ENCODE data around the gene SLC33A1.
A peak's percentile ranks its signal among the peaks of the same experiment; 100 is the strongest.
"Not testable (repeated sequence)": the region's sequence is repeated elsewhere in the genome, so short reads cannot be mapped to it uniquely, and the experiment has no call there.

The SLC33A1 gene

GRCh38 chr3:155861476-155862183 is 7.4 kb upstream of the SLC33A1 start:
- no peak for DNase-seq

DNA sequence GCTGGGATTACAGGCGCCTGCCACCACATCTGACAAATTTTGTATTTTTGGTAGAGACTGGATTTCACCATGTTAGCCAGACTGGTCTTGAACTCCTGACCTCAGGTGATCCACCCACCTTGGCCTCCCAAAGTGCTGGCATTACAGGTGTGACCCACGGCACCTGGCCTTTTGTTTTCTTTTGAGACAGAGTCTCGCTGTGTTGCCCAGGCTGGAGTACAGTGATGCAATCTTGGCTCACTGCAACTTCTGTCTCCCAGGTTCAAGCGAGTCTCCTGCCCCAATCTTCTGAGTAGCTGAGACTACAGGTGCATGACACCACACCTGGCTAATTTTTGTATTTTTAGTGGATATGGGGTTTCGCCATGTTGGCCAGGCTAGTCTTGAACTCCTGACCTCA is 6.2 kb upstream of the SLC33A1 start:
- DNase-seq: not testable (repeated sequence)

DNA sequence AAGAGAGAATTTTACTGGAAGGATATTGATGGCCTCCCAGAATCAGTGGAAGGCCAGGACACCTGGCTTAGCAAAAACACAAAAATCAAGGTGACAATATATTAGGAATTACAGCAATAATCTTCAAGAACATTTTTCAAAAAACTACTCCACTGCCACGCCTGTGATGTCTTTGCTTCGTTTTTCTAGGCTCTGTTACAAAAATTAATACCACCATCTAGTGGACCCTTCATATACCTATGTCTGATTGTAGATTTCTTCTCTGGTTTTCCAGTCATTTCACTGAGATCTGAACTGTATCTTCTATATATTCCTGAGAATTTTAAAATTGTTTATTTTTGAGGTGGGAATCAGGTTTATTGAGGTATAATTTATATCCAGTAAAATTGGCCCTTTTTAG is 5.6 kb upstream of the SLC33A1 start:
- DNase-seq: no peak

- peak in 3 of 14 donors; percentile 29 to 65 (median 51) for DNase-seq
Observed at GRCh38 chr3:155853214-155854140, 750 bp downstream of the SLC33A1 start.

DNA sequence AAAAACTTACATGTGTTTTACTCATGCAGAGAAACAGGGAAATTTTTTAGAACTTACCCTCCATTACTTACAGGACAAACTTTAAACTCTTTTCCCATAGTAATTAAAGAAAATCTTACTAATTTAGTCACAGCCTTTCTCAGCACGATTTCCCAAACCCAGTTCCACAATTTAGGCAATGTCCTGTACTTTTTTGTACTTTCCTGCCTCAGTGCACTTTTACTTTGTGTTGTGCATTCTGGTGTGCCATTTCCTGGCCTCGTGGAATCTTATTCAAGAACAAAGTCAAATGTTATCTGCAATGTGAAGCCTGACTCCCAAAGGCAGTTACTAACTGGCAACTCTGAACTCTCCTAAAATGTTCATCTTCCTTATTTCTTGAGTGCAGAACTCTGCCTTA is 1.9 kb downstream of the SLC33A1 start:
- no peak for DNase-seq

DNA sequence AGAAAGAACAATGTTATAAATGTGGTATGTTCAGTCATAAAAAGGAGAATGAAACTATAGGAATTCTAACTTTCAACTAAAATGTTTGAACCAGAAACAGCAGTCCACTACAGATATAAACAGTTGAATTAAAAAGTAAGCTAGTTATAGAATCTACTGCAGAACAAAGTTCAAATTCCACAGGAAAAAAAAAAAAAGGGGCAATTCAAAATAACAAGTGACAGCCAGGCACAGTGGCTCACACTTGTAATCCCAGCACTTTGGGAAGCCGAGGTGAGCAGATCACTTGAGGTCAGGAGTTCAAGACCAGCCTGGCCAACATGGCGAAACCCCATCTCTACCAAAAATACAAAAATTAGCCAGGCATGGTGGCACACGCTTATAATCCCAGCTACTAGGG is 4.8 kb downstream of the SLC33A1 start:
- DNase-seq: not testable (repeated sequence)

DNA sequence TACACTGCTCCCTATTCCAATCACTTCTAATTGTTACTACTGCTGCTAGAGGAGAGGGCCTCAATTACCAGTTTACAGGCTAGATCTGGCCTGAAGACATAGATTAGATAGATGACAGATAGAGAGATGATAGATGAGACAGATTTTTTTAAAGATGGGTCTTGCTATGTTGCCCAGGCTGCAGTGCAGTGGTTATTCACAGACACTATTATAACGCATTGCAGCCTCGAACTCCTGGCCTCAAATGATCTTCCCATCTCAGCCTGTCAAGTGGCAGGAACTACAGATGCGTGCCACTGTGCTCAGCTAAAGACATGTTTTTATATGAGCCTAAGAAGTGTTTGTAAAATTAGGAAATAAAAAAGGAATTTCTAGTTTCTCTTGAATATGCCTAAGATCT is 6.2 kb downstream of the SLC33A1 start:
- DNase-seq: no peak

- no peak for DNase-seq
Observed at GRCh38 chr3:155846119-155846518, 8.1 kb downstream of the SLC33A1 start.

GRCh38 chr3:155843569-155843968 is 10.7 kb downstream of the SLC33A1 start:
- no peak for DNase-seq

DNA sequence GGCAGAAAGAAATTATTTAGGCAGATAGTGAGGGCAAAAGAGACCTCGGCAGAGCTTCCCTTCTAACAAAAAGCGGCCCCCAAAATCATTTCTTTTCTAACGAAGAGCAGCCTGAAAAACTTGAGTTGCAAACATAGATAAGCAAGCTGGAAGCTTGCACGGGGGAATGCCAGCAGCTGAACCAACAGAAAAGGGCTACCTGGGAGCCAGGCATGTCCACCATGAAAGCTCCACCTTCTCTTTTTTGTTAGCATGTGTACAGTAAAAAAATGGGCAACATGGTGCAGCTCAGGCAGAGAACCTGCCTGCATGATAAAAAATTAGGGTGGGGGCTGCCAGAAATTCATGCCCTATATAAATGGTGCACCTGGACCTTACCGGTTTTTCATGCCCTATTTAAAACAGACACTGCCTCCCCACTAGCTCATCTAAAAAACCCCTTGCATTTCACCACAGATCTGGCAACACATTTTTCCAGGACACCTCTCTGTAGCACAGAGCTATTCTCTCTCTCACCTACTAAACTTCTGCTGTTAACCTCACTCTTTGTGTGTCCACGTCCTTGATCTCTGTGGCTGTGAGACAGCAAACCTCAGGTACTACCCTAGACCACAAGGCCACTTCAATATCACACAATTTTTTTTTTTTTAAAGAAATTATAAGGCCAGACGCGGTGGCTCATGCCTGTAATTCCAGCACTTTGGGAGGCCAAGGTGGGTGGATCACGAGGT is 18.7 kb downstream of the SLC33A1 start:
- DNase-seq: no peak

GRCh38 chr3:155828490-155829098 is 25.6 kb downstream of the SLC33A1 start:
- DNase-seq: not testable (repeated sequence)

DNA sequence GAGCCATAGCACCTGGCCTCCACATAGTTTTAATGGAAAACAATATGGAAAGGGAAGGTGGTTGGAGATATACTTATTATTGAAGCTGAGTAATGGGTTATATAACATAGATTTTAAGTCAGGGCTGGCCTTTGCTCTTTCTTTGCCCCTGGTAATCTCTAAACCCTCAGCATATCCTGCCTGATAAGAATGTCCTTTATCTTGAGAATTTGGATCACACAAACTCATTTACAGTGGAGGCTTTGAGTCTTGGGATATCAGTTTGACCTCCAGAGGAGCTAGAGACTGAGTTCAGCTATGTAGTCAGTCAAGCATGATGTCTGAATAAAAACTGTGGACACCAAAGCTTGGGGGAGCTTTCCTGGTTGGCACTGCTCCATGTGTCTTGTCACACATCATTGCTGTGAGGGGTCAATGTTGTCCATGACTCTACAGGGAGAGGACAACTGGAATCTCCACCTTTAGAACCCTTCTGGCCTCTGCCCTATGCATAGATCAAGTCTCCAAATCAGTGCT is 39.1 kb downstream of the SLC33A1 start:
- no peak for DNase-seq

DNA sequence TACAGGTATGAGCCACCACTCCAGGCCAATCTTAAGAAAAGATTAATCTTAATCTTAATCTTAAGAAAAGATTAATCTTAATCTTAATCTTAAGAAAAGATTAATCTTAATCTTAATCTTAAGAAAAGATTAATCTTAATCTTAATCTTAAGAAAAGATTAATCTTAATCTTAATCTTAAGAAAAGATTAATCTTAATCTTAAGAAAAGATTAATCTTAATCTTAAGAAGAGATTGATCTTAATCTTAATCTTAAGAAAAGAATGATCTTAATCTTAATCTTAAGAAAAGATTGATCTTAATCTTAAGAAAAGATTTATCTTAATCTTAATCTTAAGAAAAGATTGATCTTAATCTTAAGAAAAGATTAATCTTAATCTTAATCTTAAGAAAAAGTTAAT is 41.0 kb downstream of the SLC33A1 start:
- DNase-seq: not testable (repeated sequence)

DNA sequence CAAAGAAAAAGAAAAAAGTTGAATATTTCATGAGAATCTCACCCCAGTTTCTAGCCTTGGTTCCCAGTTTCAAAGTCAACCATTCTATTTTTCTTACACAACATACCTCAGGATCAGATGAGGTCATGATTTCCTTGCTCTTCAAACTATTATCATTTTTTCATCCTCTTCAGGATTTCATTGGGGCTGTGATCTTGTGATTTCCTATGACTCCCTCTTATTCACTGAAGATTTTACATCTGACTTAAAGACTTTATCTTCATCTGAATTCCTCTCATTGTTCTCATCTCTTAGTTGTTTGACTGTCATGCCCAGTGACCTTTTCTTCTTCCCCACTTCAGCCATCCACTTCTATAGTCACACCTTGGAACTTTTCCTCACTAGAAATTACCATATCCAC is 45.0 kb downstream of the SLC33A1 start:
- no peak for DNase-seq

- no peak for DNase-seq
Observed at GRCh38 chr3:155807823-155808222, 46.4 kb downstream of the SLC33A1 start.

GRCh38 chr3:155805802-155806618 is 48.2 kb downstream of the SLC33A1 start, which contains the start of gene C3orf33:
Gene C3orf33 (minus strand): TSS chr3:155806278. CDS start chr3:155806252, 26 bp downstream.
- peak; percentile 18 to 92 (median 65) for DNase-seq

GRCh38 chr3:155805204-155805801 is 48.9 kb downstream of the SLC33A1 start:
- DNase-seq: peak in 2 of 14 donors; percentile 29 to 33

DNA sequence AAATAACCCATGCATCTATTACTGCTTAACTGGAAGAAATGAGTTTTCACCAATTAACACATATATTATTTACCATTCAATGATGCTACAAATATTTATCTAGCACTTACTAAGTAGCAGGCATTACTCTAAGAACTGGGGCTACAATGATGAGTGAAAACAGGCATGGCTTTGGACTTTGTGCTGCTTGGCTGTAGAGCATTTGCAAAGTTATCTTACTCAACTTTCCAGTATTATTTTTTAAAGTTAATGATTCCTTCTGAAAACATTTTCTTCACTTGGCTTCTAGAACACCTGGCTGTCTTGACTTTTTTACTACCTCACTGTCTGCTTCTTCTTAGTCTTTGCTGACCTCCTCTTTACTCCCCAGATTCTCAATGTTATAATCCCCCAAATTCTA is 49.9 kb downstream of the SLC33A1 start:
- DNase-seq: no peak

GRCh38 chr3:155792532-155792931 is 61.7 kb downstream of the SLC33A1 start:
- DNase-seq: no peak

DNA sequence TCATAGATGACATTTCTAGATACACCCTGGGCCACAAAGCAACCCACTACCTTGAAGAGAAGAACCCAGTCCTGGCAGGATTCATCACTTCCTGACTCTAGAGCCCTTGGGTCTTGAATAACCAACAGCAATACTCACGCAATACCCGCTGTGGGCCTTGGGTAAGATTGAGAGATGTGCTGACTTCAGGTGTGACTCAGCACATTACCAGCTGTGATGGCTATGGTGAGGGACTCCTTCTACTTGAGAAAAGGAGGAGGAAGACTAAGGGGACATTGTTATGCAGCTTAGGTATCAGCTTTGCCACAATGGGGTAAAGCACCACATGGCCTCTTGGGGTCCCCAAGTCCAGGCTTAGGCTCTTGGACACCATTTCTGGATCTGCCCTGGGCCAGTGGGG is 63.0 kb downstream of the SLC33A1 start:
- no peak for DNase-seq
